HG03575 (cell line): ENCODE measurements around the gene LSM3.

Experiments used
- ATAC-seq: cut with Tn5 transposase; IDR thresholded peaks from one replicate; pipeline ENCODE4 v1.9.1; 2021; ENCODE audit not compliant: unreplicated experiment, insufficient number of reproducible peaks, low FRiP score; ENCODE audit errors: extremely low read depth

The LSM3 gene

GRCh38 chr3:14179795-14180194 lies 1.2 kb downstream of the LSM3 start:
- no peak for ATAC-seq

GRCh38 chr3:14181253-14181652 lies 2.6 kb downstream of the LSM3 start:
- no peak for ATAC-seq

- ATAC-seq, result no peak
Observed at GRCh38 chr3:14183015-14183577, 4.5 kb downstream of the LSM3 start.

- no peak for ATAC-seq
Observed at GRCh38 chr3:14186854-14187458, 8.3 kb downstream of the LSM3 start.

- ATAC-seq, result no peak
Observed at GRCh38 chr3:14188041-14188754, 9.6 kb downstream of the LSM3 start.

DNA sequence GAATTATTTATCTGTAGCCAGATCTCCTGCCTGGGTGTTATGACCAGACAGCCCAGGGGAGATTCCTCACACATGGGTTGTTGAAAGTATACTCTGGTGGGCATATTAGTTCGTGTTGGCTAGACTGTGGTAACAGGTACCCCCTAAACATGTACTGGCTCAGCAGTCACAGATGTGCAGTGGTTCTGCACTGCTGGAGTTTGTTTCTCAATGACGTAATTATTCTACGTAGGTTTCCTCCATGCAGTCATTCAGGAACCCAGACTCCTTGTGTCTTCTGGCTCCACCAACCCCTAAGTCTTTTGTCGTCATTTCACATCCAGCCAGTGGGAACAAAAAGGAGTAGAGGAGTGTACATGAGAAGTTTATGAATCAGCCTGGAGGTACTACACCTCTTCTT lies 16.2 kb downstream of the LSM3 start:
- no peak for ATAC-seq

DNA sequence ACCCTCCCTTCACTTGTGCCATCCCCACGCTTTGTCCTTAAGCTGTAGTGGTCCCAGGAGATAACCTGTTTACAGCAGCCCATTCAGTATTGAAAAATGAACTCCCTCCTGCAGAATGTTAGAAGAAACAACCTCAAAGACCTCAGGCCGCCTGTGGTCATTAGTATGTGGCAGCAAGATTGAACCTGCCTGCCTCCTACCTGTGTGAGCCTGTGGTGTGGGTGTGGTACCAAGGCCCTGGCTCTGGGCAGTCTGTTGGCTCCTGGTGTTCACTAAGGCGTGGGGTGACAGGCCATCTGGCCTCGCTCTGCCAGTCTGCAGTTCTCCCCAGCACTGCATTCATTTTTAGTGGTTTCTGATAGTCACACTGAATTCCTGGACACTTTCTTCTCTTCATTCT lies 21.0 kb downstream of the LSM3 start:
- no peak for ATAC-seq

DNA sequence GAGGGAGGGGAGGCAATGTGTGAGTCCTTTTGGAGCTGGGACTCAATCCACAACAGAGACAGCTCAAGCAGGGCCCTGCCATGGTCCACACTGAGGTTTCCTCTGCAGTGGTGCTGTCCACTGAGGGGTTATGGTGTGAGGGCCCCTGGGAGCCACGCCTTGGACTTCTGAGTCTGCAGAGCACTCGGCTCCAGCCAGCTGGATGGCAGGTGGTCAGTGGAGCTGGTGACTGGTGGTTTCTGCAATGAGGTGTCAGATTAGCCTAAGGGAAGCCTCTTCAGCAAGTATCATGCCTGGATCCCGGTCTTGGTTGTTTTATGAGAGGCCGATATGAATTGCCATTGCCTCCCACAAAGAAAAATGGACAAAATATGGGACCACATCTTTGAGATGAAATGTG lies 21.7 kb downstream of the LSM3 start:
- no peak for ATAC-seq

DNA sequence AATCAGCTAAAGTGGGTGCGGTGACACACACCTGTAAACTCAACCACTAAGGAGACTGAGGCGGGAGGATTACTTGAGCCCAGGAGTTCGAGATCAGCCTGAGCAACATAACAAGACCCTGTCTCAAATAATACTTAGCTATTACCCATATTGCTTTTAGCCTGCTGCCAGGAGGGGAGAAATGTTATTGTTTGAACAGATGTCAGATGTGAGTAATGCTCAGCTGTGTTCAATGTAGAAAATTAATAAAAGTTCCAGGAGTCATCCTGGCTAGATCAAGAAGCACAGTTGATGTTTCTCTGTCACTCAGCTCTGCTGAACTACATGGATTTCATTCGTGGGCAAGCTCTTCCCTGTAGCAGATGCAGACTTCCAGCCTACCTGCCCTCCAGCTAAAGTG lies 22.2 kb downstream of the LSM3 start:
- no peak for ATAC-seq

- no peak for ATAC-seq
Observed at GRCh38 chr3:14201940-14202684, 23.5 kb downstream of the LSM3 start.

DNA sequence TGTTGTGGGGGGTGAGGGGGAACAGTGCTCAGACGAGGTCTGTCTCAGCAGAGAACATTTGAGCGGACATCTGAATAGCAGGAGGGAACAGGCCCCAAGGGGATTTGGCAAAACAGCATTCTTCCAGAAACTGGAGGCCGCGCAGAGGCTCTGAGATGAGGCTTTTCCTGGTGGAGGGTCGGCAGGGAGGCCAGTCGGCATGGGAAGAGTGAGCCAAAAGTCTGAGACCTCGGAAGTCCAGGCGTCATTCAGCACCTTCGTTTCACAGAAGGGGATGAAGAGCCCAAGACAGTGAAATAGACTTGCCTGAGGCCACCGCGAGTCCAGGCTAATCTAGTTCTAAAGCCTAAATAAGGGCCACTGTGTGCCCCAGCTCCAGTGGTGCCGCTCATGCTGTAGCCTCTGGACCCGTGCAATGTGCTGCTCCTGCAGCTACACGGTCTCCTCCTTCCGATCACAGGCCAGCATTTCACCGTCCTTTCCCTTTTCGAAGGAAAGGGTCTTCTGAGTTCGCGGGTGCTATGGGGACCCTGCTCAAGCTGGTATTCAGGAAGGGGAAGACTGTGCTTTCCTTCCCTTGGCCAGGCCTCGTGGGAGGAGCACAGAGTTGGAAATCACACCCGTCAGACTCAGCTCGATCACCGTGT lies 24.4 kb downstream of the LSM3 start:
- no peak for ATAC-seq

GRCh38 chr3:14203521-14204079 lies 25.0 kb downstream of the LSM3 start:
- ATAC-seq, result no peak

DNA sequence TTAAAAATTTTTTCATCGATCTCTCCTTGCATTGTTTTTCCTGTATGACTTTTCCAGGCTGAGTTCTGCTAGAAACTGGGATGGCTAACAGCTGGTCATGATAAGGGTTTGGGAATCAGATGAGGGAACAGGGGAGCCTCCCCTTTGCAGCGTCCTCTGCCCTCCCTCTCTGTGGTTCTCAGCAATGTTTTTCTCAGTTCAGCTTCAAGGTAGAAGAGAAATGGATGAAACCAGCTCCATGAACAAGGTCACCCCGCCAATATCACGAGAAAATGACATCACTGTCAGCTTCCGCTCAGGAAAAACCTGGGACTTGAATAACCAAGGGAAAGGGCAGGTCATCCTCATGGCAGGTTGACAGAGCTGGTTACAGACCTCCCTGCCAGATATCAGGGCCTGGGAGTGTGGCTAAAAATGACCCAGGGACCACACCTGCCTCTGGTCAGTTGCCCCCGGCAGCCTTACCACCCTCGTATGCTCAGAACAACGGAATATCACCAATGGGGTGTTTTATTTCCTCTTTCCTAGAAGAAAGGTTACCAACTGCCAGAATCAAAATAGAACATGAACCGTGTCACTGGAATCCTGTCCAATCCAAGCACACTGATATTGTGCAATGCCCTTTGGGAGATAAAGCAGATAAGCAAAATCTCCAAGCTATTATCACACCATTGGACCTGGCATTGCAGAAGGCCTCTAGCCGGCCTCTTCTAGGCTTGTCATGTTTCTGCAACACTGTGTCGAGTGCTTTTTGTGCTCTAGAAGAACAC lies 26.1 kb downstream of the LSM3 start:
- ATAC-seq, result no peak

GRCh38 chr3:14206548-14207177 lies 28.0 kb downstream of the LSM3 start:
- ATAC-seq, result no peak

DNA sequence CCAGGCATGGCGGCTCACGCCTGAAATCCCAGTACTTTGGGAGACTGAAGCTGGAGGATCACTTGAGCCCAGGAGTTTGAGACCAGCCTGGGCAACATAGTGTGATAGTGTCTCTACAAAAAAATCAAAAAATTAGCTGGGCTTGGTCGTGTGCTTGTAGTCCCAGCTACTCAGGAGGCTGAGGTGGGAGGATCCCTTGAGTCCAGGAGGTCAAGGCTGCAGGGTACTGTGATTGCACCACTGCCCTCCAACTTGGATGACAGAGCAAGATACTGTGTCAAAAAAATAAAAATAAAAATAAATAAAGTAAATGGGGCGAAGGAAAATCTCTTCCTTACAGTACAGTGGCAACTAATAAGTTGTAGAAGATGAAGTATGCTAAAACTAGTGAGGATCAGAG lies 29.6 kb downstream of the LSM3 start:
- ATAC-seq, result no peak

- ATAC-seq, result no peak
Observed at GRCh38 chr3:14208977-14209394, 30.4 kb downstream of the LSM3 start.

DNA sequence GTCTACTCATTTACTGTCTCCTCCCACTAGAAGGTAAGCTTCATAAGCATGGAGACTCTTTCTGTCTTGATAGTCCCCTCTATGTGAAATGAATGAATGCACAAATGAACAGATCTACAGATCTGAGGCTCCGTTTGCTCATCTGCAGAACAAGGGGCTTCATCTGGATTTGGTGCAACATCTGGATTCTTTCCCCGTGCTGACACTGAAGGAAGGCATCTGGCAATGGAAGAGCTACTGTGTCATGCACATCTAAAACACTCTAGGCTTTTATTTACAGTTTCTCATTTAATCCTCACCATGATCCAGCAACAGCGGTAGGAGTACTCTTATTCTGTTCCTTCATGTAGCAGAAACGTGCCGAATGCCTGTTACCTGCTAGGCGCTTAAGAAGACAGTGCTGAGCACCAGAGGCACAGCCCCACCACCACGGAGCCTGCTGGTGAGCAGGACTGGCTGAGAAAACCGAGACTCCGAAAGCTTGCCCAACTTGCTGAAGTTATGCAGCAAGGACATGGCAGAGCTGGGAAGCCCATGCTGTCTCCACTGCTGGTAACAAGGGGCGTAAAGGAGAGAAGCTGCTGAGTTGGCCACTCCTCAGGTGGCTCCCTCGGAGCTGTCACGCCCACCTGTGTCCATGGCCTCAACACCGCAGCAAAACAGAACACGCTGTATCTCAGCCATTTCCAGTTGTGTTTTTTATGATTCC lies 31.1 kb downstream of the LSM3 start:
- ATAC-seq, result no peak
